ENCODE results near the gene RPTOR.

RPTOR gene

GRCh38 chr17:80887639-80888175, 343.1 kb downstream of the RPTOR start:
- Histone ChIP-seq H3K9me3 (ENCODE audit: control insufficient read depth, low read length) (no peaks in the 10 kb centered on the region), H3K36me3 (ENCODE audit: control insufficient read depth, insufficient read depth, low read length) (peaks cover 3% of the 10 kb centered on the region), H3K4me1 (ENCODE audit: control insufficient read depth, insufficient read depth, low read length) (peaks cover 11% of the 10 kb centered on the region), H3K9ac (ENCODE audit: low read length) (no peak overlapping the region), H3K27me3 (ENCODE audit: control insufficient read depth, insufficient read depth, low read length) (no peaks in the 10 kb centered on the region), H3K4me3 (ENCODE audit: low read length) (no peak overlapping the region)

- peaks cover 11% of the 10 kb centered on the region for H3K4me1 ChIP-seq (ENCODE audit: control insufficient read depth, insufficient read depth, low read length)
Measured at GRCh38 chr17:80888276-80889160, 343.9 kb downstream of the RPTOR start.

GRCh38 chr17:80889231-80890195, 344.9 kb downstream of the RPTOR start:
- Histone ChIP-seq H3K9me3 (ENCODE audit: control insufficient read depth, low read length) (no peaks in the 10 kb centered on the region), H3K9ac (ENCODE audit: low read length) (no peak overlapping the region), H3K27me3 (ENCODE audit: control insufficient read depth, insufficient read depth, low read length) (no peaks in the 10 kb centered on the region), H3K4me3 (ENCODE audit: low read length) (no peak overlapping the region), H3K36me3 (ENCODE audit: control insufficient read depth, insufficient read depth, low read length) (peaks cover 13% of the 10 kb centered on the region), H3K4me1 (ENCODE audit: control insufficient read depth, insufficient read depth, low read length) (peaks cover 11% of the 10 kb centered on the region)

More at GRCh38 chr17:80888276-80889160, 343.9 kb downstream of the RPTOR start:
- Histone ChIP-seq H3K4me3 (ENCODE audit: low read length) (no peak overlapping the region), H3K9ac (ENCODE audit: low read length) (no peak overlapping the region), H3K27me3 (ENCODE audit: control insufficient read depth, insufficient read depth, low read length) (no peaks in the 10 kb centered on the region), H3K36me3 (ENCODE audit: control insufficient read depth, insufficient read depth, low read length) (peaks cover 12% of the 10 kb centered on the region), H3K9me3 (ENCODE audit: control insufficient read depth, low read length) (no peaks in the 10 kb centered on the region)

GRCh38 chr17:80890196-80890920, 345.7 kb downstream of the RPTOR start:
- H3K4me1 ChIP-seq (ENCODE audit: control insufficient read depth, insufficient read depth, low read length) = peaks cover 11% of the 10 kb centered on the region
- peaks cover 13% of the 10 kb centered on the region for H3K36me3 ChIP-seq (ENCODE audit: control insufficient read depth, insufficient read depth, low read length)
- H3K4me3 ChIP-seq (ENCODE audit: low read length) = no peak overlapping the region
- no peaks in the 10 kb centered on the region for H3K9me3 ChIP-seq (ENCODE audit: control insufficient read depth, low read length)
- no peak overlapping the region for H3K9ac ChIP-seq (ENCODE audit: low read length)
- no peaks in the 10 kb centered on the region for H3K27me3 ChIP-seq (ENCODE audit: control insufficient read depth, insufficient read depth, low read length)

DNA sequence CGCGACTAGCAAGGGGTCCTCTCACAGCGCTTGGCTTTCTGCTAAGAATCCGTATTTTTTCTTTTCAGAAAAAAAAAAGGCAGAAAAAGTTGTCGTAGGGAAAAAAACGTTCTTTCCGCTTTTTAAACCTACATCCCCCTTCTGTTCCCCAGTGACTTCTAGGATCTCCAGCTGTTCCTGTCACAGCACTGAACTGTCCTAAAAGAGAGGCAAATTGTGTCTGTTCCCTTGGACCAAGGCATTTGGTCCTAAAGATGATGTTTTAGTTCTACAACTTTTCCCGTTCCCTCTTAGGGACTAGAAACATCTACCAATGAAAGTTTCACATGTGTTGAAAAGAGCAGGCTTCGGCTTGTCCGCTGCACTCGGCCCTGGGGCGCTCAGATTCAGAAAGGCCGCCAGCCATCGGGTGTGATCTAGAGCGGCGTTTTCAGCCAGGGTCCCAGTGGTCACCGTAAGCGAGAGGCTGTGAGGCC, 346.3 kb downstream of the RPTOR start:
- Histone ChIP-seq H3K36me3 (ENCODE audit: control insufficient read depth, insufficient read depth, low read length) (peaks cover 13% of the 10 kb centered on the region), H3K4me3 (ENCODE audit: low read length) (no peak overlapping the region), H3K27me3 (ENCODE audit: control insufficient read depth, insufficient read depth, low read length) (no peaks in the 10 kb centered on the region), H3K9ac (ENCODE audit: low read length) (peak overlapping the region; percentile 28), H3K9me3 (ENCODE audit: control insufficient read depth, low read length) (no peaks in the 10 kb centered on the region), H3K4me1 (ENCODE audit: control insufficient read depth, insufficient read depth, low read length) (peaks cover 11% of the 10 kb centered on the region)

GRCh38 chr17:80891397-80892018, 346.9 kb downstream of the RPTOR start:
- Histone ChIP-seq H3K4me1 (ENCODE audit: control insufficient read depth, insufficient read depth, low read length) (peaks cover 11% of the 10 kb centered on the region), H3K36me3 (ENCODE audit: control insufficient read depth, insufficient read depth, low read length) (peaks cover 13% of the 10 kb centered on the region), H3K9me3 (ENCODE audit: control insufficient read depth, low read length) (no peaks in the 10 kb centered on the region), H3K27me3 (ENCODE audit: control insufficient read depth, insufficient read depth, low read length) (no peaks in the 10 kb centered on the region), H3K9ac (ENCODE audit: low read length) (peak overlapping the region; percentile 28), H3K4me3 (ENCODE audit: low read length) (no peak overlapping the region)

- Histone ChIP-seq H3K4me3 (ENCODE audit: low read length) (no peak overlapping the region), H3K27me3 (ENCODE audit: control insufficient read depth, insufficient read depth, low read length) (no peaks in the 10 kb centered on the region), H3K4me1 (ENCODE audit: control insufficient read depth, insufficient read depth, low read length) (peaks cover 11% of the 10 kb centered on the region), H3K9ac (ENCODE audit: low read length) (no peak overlapping the region), H3K36me3 (ENCODE audit: control insufficient read depth, insufficient read depth, low read length) (peaks cover 13% of the 10 kb centered on the region), H3K9me3 (ENCODE audit: control insufficient read depth, low read length) (no peaks in the 10 kb centered on the region)
Measured at GRCh38 chr17:80892019-80892855, 347.6 kb downstream of the RPTOR start.

GRCh38 chr17:80892900-80893603, 348.4 kb downstream of the RPTOR start:
- no peak overlapping the region for H3K9ac ChIP-seq (ENCODE audit: low read length)
- no peaks in the 10 kb centered on the region for H3K9me3 ChIP-seq (ENCODE audit: control insufficient read depth, low read length)
- no peaks in the 10 kb centered on the region for H3K27me3 ChIP-seq (ENCODE audit: control insufficient read depth, insufficient read depth, low read length)
- peaks cover 13% of the 10 kb centered on the region for H3K36me3 ChIP-seq (ENCODE audit: control insufficient read depth, insufficient read depth, low read length)
- no peak overlapping the region for H3K4me3 ChIP-seq (ENCODE audit: low read length)
- H3K4me1 ChIP-seq (ENCODE audit: control insufficient read depth, insufficient read depth, low read length) = peaks cover 11% of the 10 kb centered on the region

GRCh38 chr17:80893604-80894438, 349.2 kb downstream of the RPTOR start:
- Histone ChIP-seq H3K9ac (ENCODE audit: low read length) (no peak overlapping the region), H3K9me3 (ENCODE audit: control insufficient read depth, low read length) (no peaks in the 10 kb centered on the region), H3K4me3 (ENCODE audit: low read length) (no peak overlapping the region), H3K36me3 (ENCODE audit: control insufficient read depth, insufficient read depth, low read length) (peaks cover 13% of the 10 kb centered on the region), H3K27me3 (ENCODE audit: control insufficient read depth, insufficient read depth, low read length) (no peaks in the 10 kb centered on the region), H3K4me1 (ENCODE audit: control insufficient read depth, insufficient read depth, low read length) (peaks cover 11% of the 10 kb centered on the region)

GRCh38 chr17:80894439-80894721, 349.7 kb downstream of the RPTOR start:
- Histone ChIP-seq H3K4me1 (ENCODE audit: control insufficient read depth, insufficient read depth, low read length) (peaks cover 16% of the 10 kb centered on the region), H3K4me3 (ENCODE audit: low read length) (no peak overlapping the region), H3K9me3 (ENCODE audit: control insufficient read depth, low read length) (no peaks in the 10 kb centered on the region), H3K27me3 (ENCODE audit: control insufficient read depth, insufficient read depth, low read length) (no peaks in the 10 kb centered on the region), H3K36me3 (ENCODE audit: control insufficient read depth, insufficient read depth, low read length) (peaks cover 13% of the 10 kb centered on the region), H3K9ac (ENCODE audit: low read length) (no peak overlapping the region)
